Measurements from ENCODE around the gene FAM124B.

FAM124B gene

GRCh38 chr2:224407241-224407701 lies 5.4 kb upstream of the FAM124B start:
- no peak for TF ChIP-seq CTCF (IDR thresholded peaks at IDR 0.05; ENCODE audit: low read depth, low read length, missing control alignments)
- no peak overlapping the region for H3K4me3 ChIP-seq (ENCODE audit: low read depth, low read length)
- no peak for DNase-seq (ENCODE audit: low read depth)

- H3K4me3 ChIP-seq (ENCODE audit: low read depth, low read length) = no peak overlapping the region
- DNase-seq (ENCODE audit: low read depth) = no peak
- no peak for TF ChIP-seq CTCF (IDR thresholded peaks at IDR 0.05; ENCODE audit: low read depth, low read length, missing control alignments)
Observed at GRCh38 chr2:224405841-224406370, 4.0 kb upstream of the FAM124B start.

GRCh38 chr2:224405412-224405811 lies 3.5 kb upstream of the FAM124B start:
- peak; percentile 39 for DNase-seq (ENCODE audit: low read depth)
- H3K4me3 ChIP-seq (ENCODE audit: low read depth, low read length) = no peak overlapping the region
- no peak for TF ChIP-seq CTCF (IDR thresholded peaks at IDR 0.05; ENCODE audit: low read depth, low read length, missing control alignments)

GRCh38 chr2:224404796-224405195 lies 2.9 kb upstream of the FAM124B start:
- TF ChIP-seq CTCF (IDR thresholded peaks at IDR 0.05; ENCODE audit: low read depth, low read length, missing control alignments) = no peak
- no peak overlapping the region for H3K4me3 ChIP-seq (ENCODE audit: low read depth, low read length)
- DNase-seq (ENCODE audit: low read depth) = no peak

- H3K4me3 ChIP-seq (ENCODE audit: low read depth, low read length) = no peak overlapping the region
- no peak for DNase-seq (ENCODE audit: low read depth)
- no peak for TF ChIP-seq CTCF (IDR thresholded peaks at IDR 0.05; ENCODE audit: low read depth, low read length, missing control alignments)
Observed at GRCh38 chr2:224403657-224404056, 1.8 kb upstream of the FAM124B start.

- TF ChIP-seq CTCF (IDR thresholded peaks at IDR 0.05; ENCODE audit: low read depth, low read length, missing control alignments) = no peak
- no peak for DNase-seq (ENCODE audit: low read depth)
- H3K4me3 ChIP-seq (ENCODE audit: low read depth, low read length) = no peak overlapping the region
Observed at GRCh38 chr2:224400886-224401632, 848 bp downstream of the FAM124B start.

All from GM12864 (cell line).